Caco-2 (cell line): Measurements from ENCODE around the gene PUM1. TPM values are rescaled to one million over a fixed set of nuclear protein-coding genes. Genes with fewer than 3 reads are reported as not detected.

Source experiments
- BruUV-seq: library from RNA; stranded (reverse); fragments of 400-500 nt; replicated peaks from 2 replicates; lab custom pipeline; 2021; lab: Mats Ljungman, UMichigan
- CTCF ChIA-PET: fragments of 300-600 bp; sonication (Branson Sonifier 250); formaldehyde crosslinking; loops from one replicate; lab custom pipeline; 2022; ENCODE audit warnings: antibody characterized with exemption; lab: Charles Lee
- POLR2A ChIA-PET: fragments of 300-600 bp; sonication (Branson Sonifier 250); formaldehyde crosslinking; loops from one replicate; lab custom pipeline; 2022; ENCODE audit warnings: antibody characterized with exemption; lab: Charles Lee
- DNase-seq, 2 experiments: peaks; one replicate each; pipeline versions ENCODE4 v3.0.0 to v3.0.0-alpha.2; 2020 to 2022
- H3K27me3 ChIP-seq: replicated peaks from 2 replicates; pipeline ENCODE4 v1.6.0; 2011; ENCODE audit warnings: low read length; ENCODE audit not compliant: control insufficient read depth, insufficient read depth
- H3K36me3 ChIP-seq: 2 replicates; pipeline ENCODE4 v1.5.1; 2011; ENCODE audit warnings: low read length; ENCODE audit not compliant: control insufficient read depth, insufficient read depth
- H3K4me1 ChIP-seq: fragments of 250-450 bp; sonication (Bioruptor Pico); 2 replicates; pipeline ENCODE4 v1.5.1; 2020; ENCODE audit warnings: mild to moderate bottlenecking
- H3K4me3 ChIP-seq: 2 replicates; pipeline ENCODE4 v1.5.1; 2011; ENCODE audit warnings: low read depth, mild to moderate bottlenecking, control low read depth, low read length
- H3K9me3 ChIP-seq: fragments of 250-450 bp; sonication (Bioruptor Pico); 2 replicates; pipeline ENCODE4 v1.5.1; 2020; ENCODE audit warnings: mild to moderate bottlenecking, moderate library complexity
- H3K27ac Mint-ChIP-seq: one replicate; pipeline ENCODE4 v1.8.0; 2022; ENCODE audit warnings: mixed read lengths; ENCODE audit not compliant: unreplicated experiment
- H3K27me3 Mint-ChIP-seq: one replicate; pipeline ENCODE4 v1.8.0; 2022; ENCODE audit warnings: mixed read lengths; ENCODE audit not compliant: insufficient read depth, unreplicated experiment
- H3K36me3 Mint-ChIP-seq: one replicate; pipeline ENCODE4 v1.8.0; 2022; ENCODE audit warnings: mild to moderate bottlenecking, mixed read lengths; ENCODE audit not compliant: insufficient read depth, unreplicated experiment
- H3K4me1 Mint-ChIP-seq: one replicate; pipeline ENCODE4 v1.8.0; 2022; ENCODE audit warnings: low read depth, mixed read lengths; ENCODE audit not compliant: unreplicated experiment
- H3K4me3 Mint-ChIP-seq: one replicate; pipeline ENCODE4 v1.8.0; 2022; ENCODE audit warnings: mild to moderate bottlenecking, moderate library complexity, mixed read lengths; ENCODE audit not compliant: unreplicated experiment
- H3K9me3 Mint-ChIP-seq: one replicate; pipeline ENCODE4 v1.8.0; 2022; ENCODE audit warnings: mixed read lengths; ENCODE audit not compliant: unreplicated experiment
- CTCF ChIP-seq, 2 experiments: fragments of 200-600 bp in 1 of 2; IDR thresholded peaks; 1 replicate in 1 of 2; 2 replicates in 1 of 2; pipeline versions ENCODE4 v1.5.1 to v1.8.0; 2011 to 2022; ENCODE audit warnings: antibody characterized with exemption in 1 of 2, control low read depth in 1 of 2, inconsistent platforms in 1 of 2, low read depth in 1 of 2, low read length in 1 of 2, mild to moderate bottlenecking in 1 of 2, moderate library complexity in 1 of 2; ENCODE audit not compliant: insufficient read depth in 1 of 2, severe bottlenecking in 1 of 2, unreplicated experiment in 1 of 2
- intact Hi-C: fragments of 100-400 bp; cut with micrococcal nuclease; formaldehyde crosslinking; loops from one replicate; pipeline ENCODE4 v1.10.0; 2022; ENCODE audit not compliant: unreplicated experiment
- total RNA-seq: library from RNA; stranded (reverse); gene quantifications from 2 replicates; pipeline ENCODE4 v1.2.3, GENCODE V29; 2022

The PUM1 gene
- total RNA-seq, 1 experiment from 2014 or later: 93.7 TPM

- Mint-ChIP-seq H3K27ac (no peak overlapping the region), H3K36me3 (no peaks in the 10 kb centered on the region), H3K9me3 (no peaks in the 10 kb centered on the region), H3K27me3 (no peaks in the 10 kb centered on the region), H3K4me1 (no peaks in the 10 kb centered on the region), H3K4me3 (peak overlapping the region; percentile 75)
- Histone ChIP-seq H3K36me3 (no peaks in the 10 kb centered on the region), H3K4me1 (no peaks in the 10 kb centered on the region), H3K27me3 (no peaks in the 10 kb centered on the region; the same call in 1 of the 2 replicates), H3K9me3 (no peaks in the 10 kb centered on the region), H3K4me3 (no peak overlapping the region)
- POLR2A ChIA-PET: interaction anchor here (0.6 kb wide), 1 partner anchor 103 kb away, joined by 4 read pairs; no protein-coding TSS in a partner anchor
- no peak for TF ChIP-seq CTCF (IDR thresholded peaks at IDR 0.05; ENCODE audit: insufficient read depth in 1 of 2, low read depth in 1 of 2, low read length in 1 of 2, severe bottlenecking in 1 of 2, unreplicated experiment in 1 of 2)
- no TSS peak for BruUV-seq
- CTCF ChIA-PET: interaction anchor here (3.8 kb wide), 1 partner anchor 107 kb away, joined by 42 read pairs; no protein-coding TSS in a partner anchor
- intact Hi-C loops: no loop called here
- DNase-seq: no peak
Observed at GRCh38 chr1:30909365-30910068, 156.0 kb downstream of the PUM1 start.

DNA sequence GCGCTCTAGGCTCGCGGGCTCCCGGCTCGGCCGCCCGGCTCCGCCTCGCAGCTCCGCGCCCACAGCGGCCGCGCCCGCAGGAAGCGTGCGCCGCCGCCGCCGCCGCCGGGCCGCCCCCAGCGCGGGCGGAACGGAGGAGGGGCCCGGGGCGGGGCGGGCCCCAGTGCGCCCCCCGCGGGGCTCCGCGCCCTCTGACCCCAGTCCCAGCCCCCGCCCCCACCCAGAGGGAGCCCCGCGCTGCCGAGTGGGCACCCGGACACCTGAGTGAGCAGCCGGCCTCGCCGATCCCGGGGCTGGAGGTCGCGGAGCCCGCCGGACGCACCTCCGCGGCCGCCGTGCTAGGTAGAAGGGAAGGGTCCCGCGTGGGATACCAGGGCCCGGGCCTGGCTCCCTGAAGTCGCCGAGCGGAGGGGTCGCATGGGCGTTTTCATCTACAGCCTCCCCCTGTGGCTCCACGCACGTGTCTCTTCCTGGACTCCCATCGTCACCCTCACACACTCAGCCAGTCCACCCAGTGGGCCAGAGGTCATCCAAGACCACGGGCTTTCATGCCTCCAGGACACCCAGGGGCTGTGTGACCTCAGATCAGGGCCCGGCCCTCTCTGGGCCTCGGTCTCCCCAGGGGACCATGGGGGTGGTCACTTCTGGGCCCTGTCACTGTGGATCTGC, 156.7 kb downstream of the PUM1 start, which contains the start of gene SDC3:
SDC3 (minus strand) TSS at position 63 of the 669 bp plus-strand sequence. CDS start 172 bp downstream, outside the sequence.
- Histone ChIP-seq H3K27me3 (no peaks in the 10 kb centered on the region; the same call in 1 of the 2 replicates), H3K4me1 (no peaks in the 10 kb centered on the region), H3K36me3 (no peaks in the 10 kb centered on the region), H3K4me3 (peak within 1 kb of the TSS; percentile 32), H3K9me3 (no peaks in the 10 kb centered on the region)
- intact Hi-C loops: no loop called here
- no peak for DNase-seq
- BruUV-seq: no TSS peak
- TF ChIP-seq CTCF (IDR thresholded peaks at IDR 0.05; ENCODE audit: insufficient read depth in 1 of 2, low read depth in 1 of 2, low read length in 1 of 2, severe bottlenecking in 1 of 2, unreplicated experiment in 1 of 2): no peak
- POLR2A ChIA-PET: no interaction called here
- CTCF ChIA-PET: interaction anchor here (3.8 kb wide), 1 partner anchor 107 kb away, joined by 42 read pairs; no protein-coding TSS in a partner anchor
- H3K9me3 Mint-ChIP-seq: no peaks in the 10 kb centered on the region
- H3K4me1 Mint-ChIP-seq: no peaks in the 10 kb centered on the region
- H3K27ac Mint-ChIP-seq: no peak within 1 kb of the TSS
- no peaks in the 10 kb centered on the region for H3K36me3 Mint-ChIP-seq
- H3K4me3 Mint-ChIP-seq: peak within 1 kb of the TSS; percentile 75
- H3K27me3 Mint-ChIP-seq: no peaks in the 10 kb centered on the region

GRCh38 chr1:30908316-30908695, 157.2 kb downstream of the PUM1 start:
- no peaks in the 10 kb centered on the region for H3K9me3 ChIP-seq
- H3K4me1 ChIP-seq: no peaks in the 10 kb centered on the region
- H3K36me3 ChIP-seq: no peaks in the 10 kb centered on the region
- H3K27me3 ChIP-seq: no peaks in the 10 kb centered on the region; the same call in 1 of the 2 replicates
- H3K4me1 Mint-ChIP-seq: no peaks in the 10 kb centered on the region
- no peak overlapping the region for H3K27ac Mint-ChIP-seq
- peak overlapping the region; percentile 21; the same call in 1 of the 2 replicates for H3K4me3 ChIP-seq
- BruUV-seq: no TSS peak
- H3K9me3 Mint-ChIP-seq: no peaks in the 10 kb centered on the region
- no peak overlapping the region for H3K4me3 Mint-ChIP-seq
- no peaks in the 10 kb centered on the region for H3K27me3 Mint-ChIP-seq
- CTCF ChIA-PET: no interaction called here
- POLR2A ChIA-PET: no interaction called here
- TF ChIP-seq CTCF (IDR thresholded peaks at IDR 0.05; ENCODE audit: insufficient read depth in 1 of 2, low read depth in 1 of 2, low read length in 1 of 2, severe bottlenecking in 1 of 2, unreplicated experiment in 1 of 2): no peak
- H3K36me3 Mint-ChIP-seq: no peaks in the 10 kb centered on the region
- intact Hi-C loops: no loop called here
- DNase-seq: peak in 1 of 2 experiments; percentile 29
